Measurements from ENCODE around the gene SDCCAG8.

Gene SDCCAG8

DNA sequence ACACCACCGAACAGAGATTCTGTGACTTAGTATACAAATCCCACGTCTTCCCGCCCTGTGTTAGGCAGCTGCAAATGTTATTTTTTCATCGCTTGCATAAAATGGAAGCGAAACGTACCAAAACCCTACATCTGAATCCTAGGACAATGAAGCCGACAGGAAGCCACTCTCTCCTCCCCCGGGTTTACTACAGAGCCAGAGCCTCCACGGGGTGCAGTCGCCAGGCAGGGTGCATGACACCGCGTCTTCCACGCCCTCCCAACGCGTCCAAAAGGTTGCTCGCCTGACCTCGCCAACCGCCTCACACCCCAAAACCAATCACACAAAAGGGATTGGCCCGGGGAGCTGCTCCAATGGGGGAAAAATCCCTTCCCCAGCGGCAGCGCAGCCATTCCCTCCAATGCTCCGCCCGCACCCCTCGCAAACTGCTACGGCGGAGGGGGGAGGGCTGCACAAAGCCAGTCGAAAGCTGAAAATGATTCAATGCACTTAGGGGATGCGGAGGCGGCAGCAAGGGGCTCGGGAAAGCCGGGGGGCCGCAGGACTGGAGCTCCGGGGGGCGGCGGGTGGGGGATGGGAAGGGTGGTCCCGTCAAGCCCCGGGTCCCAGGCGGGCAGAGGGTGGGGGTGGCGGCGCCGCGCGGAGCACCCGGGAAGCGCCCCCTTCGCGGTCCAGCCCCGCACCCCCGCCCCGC is 1.5 kb upstream of the SDCCAG8 start:
- DNase-seq (ENCODE audit: low read depth in 2 of 2) = peak; percentile 15 to 39

DNA sequence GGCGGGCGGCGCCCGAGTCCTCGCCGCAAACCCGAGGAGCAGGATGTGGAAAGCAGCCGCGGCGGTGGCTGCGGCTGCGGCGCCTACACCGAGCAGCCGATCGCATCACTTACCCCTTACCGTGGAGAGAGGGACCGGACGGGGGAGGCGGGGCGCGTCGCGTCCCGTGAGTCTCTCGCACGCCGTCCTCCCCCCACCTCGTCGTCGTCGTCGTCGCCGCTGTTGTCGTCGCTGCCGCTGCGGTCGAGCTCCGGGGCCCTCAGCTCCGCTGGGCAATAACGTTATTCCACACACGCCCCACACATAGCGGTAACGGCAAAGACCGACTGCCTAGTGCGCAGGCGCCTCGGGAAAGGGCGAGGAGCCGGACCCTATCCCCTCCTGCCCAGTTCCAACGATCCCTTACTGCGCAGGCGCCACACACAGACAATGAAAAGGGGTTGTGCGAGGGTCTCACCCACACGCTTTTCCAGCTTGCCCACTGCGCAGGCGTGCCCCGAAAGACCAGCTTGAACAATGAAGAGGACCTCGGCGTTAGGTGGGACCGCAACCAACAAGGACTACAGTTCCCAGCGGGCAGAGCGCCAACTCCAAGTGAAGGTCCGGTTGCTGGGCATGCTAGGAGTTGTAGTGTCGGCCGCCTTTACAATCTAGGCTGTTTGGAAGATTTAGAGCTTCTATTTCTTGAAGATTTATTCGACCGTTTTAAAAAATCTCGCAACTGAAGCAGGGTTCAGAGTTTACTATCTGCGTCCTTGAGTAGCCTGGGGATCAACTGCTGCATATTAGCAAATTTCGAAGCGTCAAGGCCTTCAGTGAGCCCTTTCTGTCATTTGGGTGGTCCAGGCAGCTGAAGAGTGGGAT is 682 bp upstream of the SDCCAG8 start, which contains the start of gene CEP170:
TSS of gene CEP170 (minus strand) at position 355 of the 864 bp plus-strand sequence. CDS start 30,001 bp downstream, outside the sequence.
- peak; percentile 73 to 81 for DNase-seq (ENCODE audit: low read depth in 2 of 2)

DNA sequence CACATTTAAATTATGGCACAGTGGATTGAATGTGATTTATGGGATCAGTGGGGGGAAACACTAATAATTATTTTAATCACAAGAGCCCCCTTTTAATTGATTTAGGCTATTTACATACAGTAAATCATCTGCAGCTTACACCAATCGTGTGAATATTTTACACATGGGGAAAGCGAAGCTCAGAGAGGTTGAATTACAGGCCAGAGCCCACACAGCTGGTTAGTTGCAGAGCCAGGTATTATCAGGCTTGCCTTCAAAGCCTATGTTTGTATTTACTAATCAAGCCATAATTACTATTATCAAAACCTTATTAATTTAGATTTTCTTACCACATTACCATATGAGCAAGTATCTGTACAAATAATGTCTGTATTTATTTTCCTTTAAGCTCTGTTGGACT is 749 bp downstream of the SDCCAG8 start:
- DNase-seq (ENCODE audit: low read depth in 2 of 2) = no peak

- DNase-seq (ENCODE audit: low read depth in 2 of 2) = no peak
Observed at GRCh38 chr1:243257189-243257588, 1.3 kb downstream of the SDCCAG8 start.

GRCh38 chr1:243258731-243259130 is 2.9 kb downstream of the SDCCAG8 start:
- DNase-seq (ENCODE audit: low read depth in 2 of 2) = no peak

GRCh38 chr1:243260221-243260880 is 4.5 kb downstream of the SDCCAG8 start:
- no peak for DNase-seq (ENCODE audit: low read depth in 2 of 2)

DNA sequence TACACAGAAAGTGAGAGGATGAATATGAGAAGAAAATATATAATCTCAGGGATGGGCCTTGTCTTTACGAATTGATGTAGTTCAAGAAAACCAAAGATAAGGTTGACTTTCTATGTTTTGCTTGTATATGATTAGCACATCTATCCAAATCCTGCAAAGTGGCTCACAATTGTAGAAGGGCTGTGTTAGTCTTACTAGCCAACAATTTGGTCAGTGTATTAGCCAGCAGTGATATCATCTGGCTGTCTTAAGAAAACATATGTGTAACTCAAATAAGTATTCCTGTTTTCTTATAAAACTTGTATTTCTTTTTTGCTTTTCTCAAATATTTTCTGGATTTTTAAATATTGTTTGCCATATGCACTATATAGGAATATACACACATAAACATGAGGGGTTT is 5.5 kb downstream of the SDCCAG8 start:
- DNase-seq (ENCODE audit: low read depth in 2 of 2) = no peak

DNA sequence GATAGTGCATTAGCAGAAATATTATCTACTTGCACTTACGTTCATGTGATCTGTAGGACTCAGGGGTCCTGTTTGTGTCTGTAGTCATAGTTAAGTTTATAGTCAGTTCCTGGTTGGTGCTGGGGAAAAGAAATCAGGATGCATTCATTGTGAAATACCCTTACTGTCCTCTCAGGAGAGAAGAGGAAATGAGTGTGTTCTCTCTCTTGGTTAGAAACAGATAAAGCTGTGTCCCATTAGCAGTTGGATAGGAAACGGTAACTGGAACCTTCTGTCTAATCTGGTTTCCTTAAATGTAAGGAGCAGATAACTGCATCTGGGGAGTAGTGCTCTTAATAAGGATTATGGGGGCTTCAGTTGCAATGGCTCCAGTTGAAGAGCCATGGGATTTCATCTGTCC is 8.9 kb downstream of the SDCCAG8 start:
- DNase-seq (ENCODE audit: low read depth in 2 of 2) = no peak

GRCh38 chr1:243266231-243266630 is 10.4 kb downstream of the SDCCAG8 start:
- DNase-seq (ENCODE audit: low read depth in 2 of 2) = no peak

- DNase-seq (ENCODE audit: low read depth in 2 of 2) = no peak
Observed at GRCh38 chr1:243267471-243267880, 11.6 kb downstream of the SDCCAG8 start.

DNA sequence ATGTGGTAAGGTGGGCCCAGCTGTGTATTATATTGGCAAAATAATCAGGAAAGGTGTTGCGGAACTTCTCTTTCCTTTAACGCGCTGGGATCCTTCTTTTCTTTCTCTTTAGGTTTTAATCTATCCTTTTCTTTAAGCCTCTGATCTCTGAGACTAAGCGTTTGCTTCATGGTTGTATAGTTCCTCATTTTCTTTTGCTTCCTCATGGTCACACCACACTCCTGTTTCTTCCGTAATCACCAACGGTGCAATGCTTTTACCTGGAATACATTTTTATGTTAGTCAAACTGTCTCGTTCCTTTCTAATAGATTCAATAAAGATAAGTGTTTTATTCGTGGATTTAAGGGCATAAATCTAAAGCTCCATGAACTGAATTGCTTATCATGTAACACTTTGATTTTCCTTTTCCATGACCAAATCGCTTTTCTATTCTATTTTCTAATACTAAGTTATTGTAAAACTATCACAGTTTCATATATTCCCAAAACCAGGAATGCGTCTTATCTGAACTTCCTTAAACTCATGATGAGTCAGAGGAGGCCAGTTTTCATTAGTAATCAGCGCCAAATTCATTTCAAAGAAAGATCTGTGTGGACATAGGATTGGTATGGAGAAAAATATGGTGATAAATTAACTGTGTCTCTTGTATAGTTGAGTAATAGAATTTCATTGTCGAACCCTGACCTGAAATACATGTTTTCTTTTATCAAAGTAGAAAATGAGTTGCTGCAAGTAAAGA is 12.2 kb downstream of the SDCCAG8 start:
- no peak for DNase-seq (ENCODE audit: low read depth in 2 of 2)

DNA sequence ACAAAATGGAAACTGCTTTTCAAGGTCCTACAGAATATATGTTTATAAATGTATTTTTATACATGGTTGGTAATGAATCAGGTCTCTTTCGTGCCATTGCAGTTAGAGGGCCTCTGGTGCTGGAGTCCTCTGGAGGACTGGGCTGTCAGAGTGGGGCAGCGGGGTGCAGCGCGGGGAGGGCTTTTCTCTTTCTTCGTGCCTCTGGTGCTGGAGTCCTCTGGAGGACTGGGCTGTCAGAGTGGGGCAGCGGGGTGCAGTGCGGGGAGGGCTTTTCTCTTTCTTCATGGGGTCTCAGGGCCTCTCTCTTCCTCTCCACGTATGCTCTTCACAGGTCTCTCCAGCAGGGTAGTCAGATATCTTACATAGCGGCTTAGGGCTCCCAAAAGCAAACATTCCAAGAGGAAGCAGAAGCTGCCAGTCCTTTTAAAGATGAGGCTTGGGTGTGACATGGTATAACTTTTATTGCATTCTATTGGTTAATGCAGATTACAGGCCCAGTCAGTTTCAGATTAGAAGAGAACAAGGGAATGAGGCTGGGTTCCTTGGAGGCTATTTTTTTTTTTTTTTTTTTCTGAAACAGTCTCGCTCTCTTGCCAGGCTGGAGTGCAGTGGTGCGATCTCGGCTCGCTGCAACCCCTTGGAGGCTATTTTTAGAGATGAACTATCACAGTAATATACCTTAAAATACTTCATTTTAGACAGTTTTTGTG is 13.1 kb downstream of the SDCCAG8 start:
- DNase-seq (ENCODE audit: low read depth in 2 of 2) = no peak

- no peak for DNase-seq (ENCODE audit: low read depth in 2 of 2)
Observed at GRCh38 chr1:243269461-243269801, 13.6 kb downstream of the SDCCAG8 start.

DNA sequence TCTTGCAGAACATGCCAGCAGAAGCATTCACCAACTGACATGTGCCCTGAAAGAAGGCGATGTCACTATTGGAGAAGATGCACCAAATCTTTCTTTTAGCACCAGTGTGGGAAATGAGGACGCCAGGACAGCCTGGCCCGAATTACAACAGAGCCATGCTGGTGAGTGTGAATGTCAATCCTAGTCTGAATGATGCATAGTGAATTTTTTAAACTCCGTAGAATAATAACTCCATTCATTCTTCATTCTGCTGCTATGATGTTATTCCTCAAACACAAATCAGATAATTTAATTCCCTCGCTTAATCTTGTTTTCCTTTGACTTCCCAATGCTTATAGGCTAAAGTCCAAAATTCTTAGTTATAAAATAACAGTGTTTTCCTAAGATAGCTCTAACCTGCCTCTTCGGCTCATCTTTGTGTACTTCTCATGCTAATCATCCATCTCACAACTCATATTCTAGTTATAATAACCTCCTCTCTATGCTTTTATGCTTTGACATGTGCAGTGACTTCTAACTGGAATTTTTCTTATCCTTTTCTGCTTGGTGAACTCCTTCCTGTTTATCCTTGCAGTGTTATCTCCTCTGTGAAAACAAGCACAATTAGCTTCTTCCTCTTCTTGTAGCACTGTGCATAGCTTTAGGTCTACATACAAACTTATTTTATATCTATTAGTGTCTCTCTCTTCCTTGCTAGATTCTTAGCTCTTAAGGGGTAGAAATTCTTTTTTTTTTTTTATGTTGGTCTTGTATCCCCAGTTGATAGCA is 14.4 kb downstream of the SDCCAG8 start:
- no peak for DNase-seq (ENCODE audit: low read depth in 2 of 2)

GRCh38 chr1:243271996-243272395 is 16.2 kb downstream of the SDCCAG8 start:
- no peak for DNase-seq (ENCODE audit: low read depth in 2 of 2)

- DNase-seq (ENCODE audit: low read depth in 2 of 2) = no peak
Observed at GRCh38 chr1:243272401-243272800, 16.6 kb downstream of the SDCCAG8 start.

DNA sequence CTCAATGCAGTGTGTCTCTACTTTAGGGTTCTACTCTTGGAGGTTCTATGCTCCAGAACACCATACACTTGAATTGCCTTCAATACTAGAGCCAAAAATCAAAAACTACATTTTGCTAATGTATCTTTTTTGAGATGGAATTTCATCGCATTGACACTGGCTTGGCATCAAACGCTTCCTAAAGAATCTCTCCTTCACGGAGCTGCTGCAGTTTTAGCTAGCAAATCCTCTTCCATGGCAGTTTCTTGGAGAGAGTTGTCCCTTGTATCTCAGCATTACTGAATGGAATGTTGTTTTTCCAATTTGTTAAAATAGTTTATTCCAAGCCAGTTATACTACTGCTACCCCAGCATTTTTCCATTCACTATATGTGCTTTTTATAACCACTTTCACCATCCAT is 17.7 kb downstream of the SDCCAG8 start:
- DNase-seq (ENCODE audit: low read depth in 2 of 2) = no peak

GRCh38 chr1:243273945-243274344 is 18.1 kb downstream of the SDCCAG8 start:
- no peak for DNase-seq (ENCODE audit: low read depth in 2 of 2)

- DNase-seq (ENCODE audit: low read depth in 2 of 2) = no peak
Observed at GRCh38 chr1:243275316-243275715, 19.5 kb downstream of the SDCCAG8 start.

DNA sequence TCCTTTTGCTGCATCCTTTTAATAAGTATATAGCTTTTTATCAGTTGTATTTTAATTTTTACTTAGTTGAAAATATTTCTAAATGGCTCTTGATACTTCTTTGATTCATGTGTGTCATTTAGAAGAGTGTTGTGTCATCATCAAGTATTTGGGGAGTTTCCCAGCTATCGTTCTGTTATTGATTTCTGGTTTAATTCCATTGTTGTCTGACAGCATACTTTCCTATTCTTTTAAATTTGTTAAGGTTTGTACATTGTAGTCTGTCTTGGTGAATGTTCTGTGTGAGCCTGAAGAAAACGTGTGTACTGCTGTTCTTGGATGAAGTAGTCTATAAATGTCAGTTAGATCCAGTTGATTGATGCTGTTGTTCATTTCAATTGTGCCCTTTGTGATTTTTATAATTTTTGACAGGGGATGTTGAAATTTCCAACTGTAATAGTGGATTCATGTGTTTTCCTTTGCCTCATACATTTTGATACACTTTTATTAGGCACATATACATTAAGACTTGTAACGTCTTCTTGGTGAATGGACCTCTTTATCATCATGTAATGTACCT is 24.8 kb downstream of the SDCCAG8 start:
- no peak for DNase-seq (ENCODE audit: low read depth in 2 of 2)
